NCI-H524 (cell line): Measurements from ENCODE around the gene C1orf35.
A peak's percentile ranks its signal among the peaks of the same experiment; 100 is the strongest.

ENCODE experiments used
- DNase-seq, 2 experiments: peaks; one replicate each; lab custom pipeline; 2025; lab: John Stamatoyannopoulos, UW

The C1orf35 gene

GRCh38 chr1:228102791-228103620 is at the start of gene C1orf35:
C1orf35 (minus strand) TSS chr1:228103325; CDS start chr1:228103227, 98 bp downstream.
- DNase-seq = peak; percentile 77 to 92

- DNase-seq = no peak
Observed at GRCh38 chr1:228152918-228153258, 49.8 kb upstream of the C1orf35 start.

GRCh38 chr1:228152097-228152917 is 49.2 kb upstream of the C1orf35 start:
- DNase-seq = no peak

- no peak for DNase-seq
Observed at GRCh38 chr1:228151180-228151925, 48.2 kb upstream of the C1orf35 start.

- DNase-seq = peak in 1 of 2 experiments; percentile 31
Observed at GRCh38 chr1:228150461-228151179, 47.5 kb upstream of the C1orf35 start.

GRCh38 chr1:228150120-228150460 is 47.0 kb upstream of the C1orf35 start:
- peak; percentile 62 to 92 for DNase-seq

GRCh38 chr1:228149406-228150119 is 46.4 kb upstream of the C1orf35 start, which contains the start of gene GJC2:
GJC2 (plus strand) TSS chr1:228149930; CDS start chr1:228157759, 7,829 bp downstream.
- DNase-seq = peak; percentile 70 to 87

- DNase-seq = no peak
Observed at GRCh38 chr1:228148935-228149405, 45.8 kb upstream of the C1orf35 start.

- DNase-seq = no peak
Observed at GRCh38 chr1:228148196-228148861, 45.2 kb upstream of the C1orf35 start.

GRCh38 chr1:228147768-228148167 is 44.6 kb upstream of the C1orf35 start:
- no peak for DNase-seq

GRCh38 chr1:228147151-228147693 is 44.1 kb upstream of the C1orf35 start:
- DNase-seq = no peak

GRCh38 chr1:228146417-228147150 is 43.5 kb upstream of the C1orf35 start:
- no peak for DNase-seq

GRCh38 chr1:228145463-228146416 is 42.6 kb upstream of the C1orf35 start:
- no peak for DNase-seq

- no peak for DNase-seq
Observed at GRCh38 chr1:228144993-228145343, 41.8 kb upstream of the C1orf35 start.

GRCh38 chr1:228144193-228144992 is 41.3 kb upstream of the C1orf35 start:
- DNase-seq = peak in 1 of 2 experiments; percentile 44

GRCh38 chr1:228143480-228144192 is 40.5 kb upstream of the C1orf35 start:
- DNase-seq = no peak

GRCh38 chr1:228142701-228143136 is 39.6 kb upstream of the C1orf35 start:
- no peak for DNase-seq
